Epidermal melanocyte (primary cell): ENCODE results near the gene TNKS1BP1.
"Not testable (repeated sequence)": the region's sequence is repeated elsewhere in the genome, so short reads cannot be mapped to it uniquely, and the experiment has no call there.

Experiments used
- DNase-seq: peaks from one replicate; pipeline ENCODE4 v3.0.0; 2011; ENCODE audit warnings: low spot score; ENCODE audit not compliant: insufficient read length

TNKS1BP1 gene

GRCh38 chr11:57312511-57313021 lies 12.2 kb downstream of the TNKS1BP1 start:
- DNase-seq: no peak

GRCh38 chr11:57311109-57311936 lies 13.4 kb downstream of the TNKS1BP1 start:
- DNase-seq: peak; percentile 91

- no peak for DNase-seq
Measured at GRCh38 chr11:57310630-57311086, 14.1 kb downstream of the TNKS1BP1 start.

GRCh38 chr11:57310091-57310490 lies 14.7 kb downstream of the TNKS1BP1 start:
- DNase-seq: no peak

GRCh38 chr11:57309106-57310059 lies 15.4 kb downstream of the TNKS1BP1 start:
- no peak for DNase-seq

- no peak for DNase-seq
Measured at GRCh38 chr11:57308426-57309060, 16.2 kb downstream of the TNKS1BP1 start.

- DNase-seq: no peak
Measured at GRCh38 chr11:57307666-57308270, 17.0 kb downstream of the TNKS1BP1 start.

GRCh38 chr11:57306940-57307565 lies 17.7 kb downstream of the TNKS1BP1 start:
- DNase-seq: no peak

- no peak for DNase-seq
Measured at GRCh38 chr11:57306161-57306876, 18.4 kb downstream of the TNKS1BP1 start.

GRCh38 chr11:57305523-57305922 lies 19.2 kb downstream of the TNKS1BP1 start:
- DNase-seq: no peak

GRCh38 chr11:57303990-57304579 lies 20.7 kb downstream of the TNKS1BP1 start:
- no peak for DNase-seq

- DNase-seq: no peak
Measured at GRCh38 chr11:57303280-57303989, 21.3 kb downstream of the TNKS1BP1 start.

- DNase-seq: no peak
Measured at GRCh38 chr11:57302489-57302888, 22.3 kb downstream of the TNKS1BP1 start.

- no peak for DNase-seq
Measured at GRCh38 chr11:57301711-57302423, 22.9 kb downstream of the TNKS1BP1 start.

- no peak for DNase-seq
Measured at GRCh38 chr11:57300785-57301184, 24.0 kb downstream of the TNKS1BP1 start.

GRCh38 chr11:57299150-57299737 lies 25.5 kb downstream of the TNKS1BP1 start:
- no peak for DNase-seq

GRCh38 chr11:57297221-57297620 lies 27.5 kb downstream of the TNKS1BP1 start:
- DNase-seq: no peak

GRCh38 chr11:57296205-57296604 lies 28.5 kb downstream of the TNKS1BP1 start:
- DNase-seq: not testable (repeated sequence)
